A549 (cell line): ENCODE data around the gene MYF6. TPM values are rescaled to one million over a fixed set of nuclear protein-coding genes. Genes with fewer than 3 reads are reported as not detected.

Experiments
- ATAC-seq, 2 experiments: fragments of 200-7000 bp in 1 of 2; fragments of >200 bp in 1 of 2; cut with Nextera tagmentation in 1 of 2; cut with Tn5 transposase in 1 of 2; 3 replicates each; pipeline versions ENCODE4 v1.8.0 to v1.9.1; 2018 to 2020; ENCODE audit warnings: mild to moderate bottlenecking in 1 of 2, moderate library complexity in 1 of 2
- CTCF ChIA-PET: fragments of 300-600 bp; sonication (Branson Sonifier 250); formaldehyde crosslinking; extraction: SDS; loops from one replicate; lab custom pipeline; 2021; ENCODE audit warnings: antibody characterized with exemption, inconsistent platforms; lab: Yijun Ruan, JAX
- POLR2A ChIA-PET: fragments of 350-600 bp; formaldehyde crosslinking; extraction: SDS; loops from one replicate; lab custom pipeline; 2021; ENCODE audit warnings: antibody characterized with exemption, inconsistent platforms; lab: Yijun Ruan, JAX
- DNase-seq, 2 experiments: peaks; one replicate each; pipeline versions ENCODE4 v3.0.0 to v3.0.0-alpha.2; 2011 to 2016; ENCODE audit warnings: low read depth in 1 of 2, low spot score in 1 of 2
- FAIRE-seq: peaks from 2 replicates; lab custom pipeline; 2011; peaks lifted over from hg19 to GRCh38; lab: Jason Lieb, UNC
- H3K27ac ChIP-seq, 2 experiments: fragments of >200 bp; sonication (Bioruptor Twin); formaldehyde crosslinking; 3 replicates each; pipeline ENCODE4 v1.5.1; 2016 to 2017
- H3K4me1 ChIP-seq: fragments of >200 bp; sonication (Bioruptor Twin); formaldehyde crosslinking; 3 replicates; pipeline ENCODE4 v1.6.1; 2016
- H3K4me2 ChIP-seq: fragments of >200 bp; sonication (Bioruptor Twin); formaldehyde crosslinking; 3 replicates; pipeline ENCODE4 v1.6.1; 2016
- H3K4me3 ChIP-seq: fragments of >200 bp; sonication (Bioruptor Twin); formaldehyde crosslinking; 3 replicates; pipeline ENCODE4 v1.5.1; 2016
- H3K9me3 ChIP-seq: fragments of >200 bp; sonication (Bioruptor Twin); formaldehyde crosslinking; 3 replicates; pipeline ENCODE4 v1.6.1; 2016
- CBX2 ChIP-seq: fragments of 200-600 bp; sonication (generic); IDR thresholded peaks from 2 replicates; pipeline ENCODE4 v1.6.1; 2016; ENCODE audit warnings: low read depth, mild to moderate bottlenecking, borderline replicate concordance
- CBX8 ChIP-seq: fragments of 200-600 bp; sonication (generic); IDR thresholded peaks from 2 replicates; pipeline ENCODE4 v1.6.1; 2016
- CTCF ChIP-seq: fragments of >200 bp; sonication (Bioruptor Twin); formaldehyde crosslinking; IDR thresholded peaks from 3 replicates; pipeline ENCODE4 v1.5.1; 2016
- EHF ChIP-seq: fragments of 250-450 bp; sonication (Bioruptor Pico); IDR thresholded peaks from 2 replicates; pipeline ENCODE4 v1.5.0; 2020; ENCODE audit warnings: mild to moderate bottlenecking
- FOSB ChIP-seq: fragments of 250-450 bp; sonication (Bioruptor Pico); IDR thresholded peaks from 2 replicates; pipeline ENCODE4 v1.5.0; 2020; ENCODE audit warnings: mild to moderate bottlenecking, moderate library complexity
- FOXS1 ChIP-seq: fragments of 250-450 bp; sonication (Bioruptor Pico); IDR thresholded peaks from 2 replicates; pipeline ENCODE4 v1.5.0; 2020; ENCODE audit warnings: mild to moderate bottlenecking, moderate library complexity
- GATA3 ChIP-seq: IDR thresholded peaks from 2 replicates; pipeline ENCODE4 v1.6.1; 2012; ENCODE audit warnings: borderline replicate concordance
- HDAC2 ChIP-seq: fragments of 200-600 bp; sonication (generic); IDR thresholded peaks from 2 replicates; pipeline ENCODE4 v1.6.1; 2016
- HOXA7 ChIP-seq: fragments of 250-450 bp; sonication (Bioruptor Pico); IDR thresholded peaks from 2 replicates; pipeline ENCODE4 v1.5.0; 2020; ENCODE audit warnings: mild to moderate bottlenecking, moderate library complexity
- HOXB13 ChIP-seq: fragments of 250-450 bp; sonication (Bioruptor Pico); IDR thresholded peaks from 2 replicates; pipeline ENCODE4 v1.5.0; 2020; ENCODE audit warnings: low read depth, mild to moderate bottlenecking, moderate library complexity
- HOXB5 ChIP-seq: fragments of 250-450 bp; sonication (Bioruptor Pico); IDR thresholded peaks from 2 replicates; pipeline ENCODE4 v1.5.0; 2020; ENCODE audit warnings: mild to moderate bottlenecking, moderate library complexity
- MAFK ChIP-seq: fragments of 450-650 bp; IDR thresholded peaks from 2 replicates; pipeline ENCODE4 v1.6.1; 2014; ENCODE audit not compliant: partially characterized antibody
- MAZ ChIP-seq: fragments of 150-350 bp; IDR thresholded peaks from 2 replicates; pipeline ENCODE4 v1.6.1; 2014; ENCODE audit warnings: antibody characterized with exemption, low read depth, low read length, borderline replicate concordance
- NR3C1 ChIP-seq: fragments of >200 bp; sonication (Bioruptor Twin); formaldehyde crosslinking; IDR thresholded peaks from 3 replicates; pipeline ENCODE4 v1.6.1; 2017
- POLR2AphosphoS2 ChIP-seq: conservative IDR thresholded peaks from 2 replicates; pipeline ENCODE4 v1.6.1; 2012; ENCODE audit warnings: low read length, improper control_type of control experiment, inconsistent platforms
- RARB ChIP-seq: fragments of 250-450 bp; sonication (Bioruptor Pico); IDR thresholded peaks from 2 replicates; pipeline ENCODE4 v1.8.0; 2021; ENCODE audit warnings: mild to moderate bottlenecking, moderate library complexity
- REST ChIP-seq: fragments of 200-600 bp; sonication (generic); IDR thresholded peaks from 2 replicates; pipeline ENCODE4 v1.6.1; 2016; ENCODE audit warnings: antibody characterized with exemption, mild to moderate bottlenecking, moderate library complexity
- SMC3 ChIP-seq: fragments of >200 bp; sonication (Bioruptor Twin); formaldehyde crosslinking; IDR thresholded peaks from 3 replicates; pipeline ENCODE4 v1.6.1; 2018; ENCODE audit warnings: inconsistent platforms
- SREBF2 ChIP-seq: fragments of 450-650 bp; IDR thresholded peaks from 2 replicates; pipeline ENCODE4 v1.6.1; 2014; ENCODE audit warnings: mild to moderate bottlenecking, moderate library complexity
- TFCP2L1 ChIP-seq: fragments of 250-450 bp; sonication (Bioruptor Pico); IDR thresholded peaks from 2 replicates; pipeline ENCODE4 v1.5.0; 2021; ENCODE audit warnings: mild to moderate bottlenecking
- USF2 ChIP-seq: fragments of 450-650 bp; IDR thresholded peaks from 2 replicates; pipeline ENCODE4 v1.6.1; 2014; ENCODE audit warnings: antibody characterized with exemption
- ZSCAN20 ChIP-seq: fragments of 250-450 bp; sonication (Bioruptor Pico); IDR thresholded peaks from 2 replicates; pipeline ENCODE4 v1.8.0; 2022; ENCODE audit warnings: mild to moderate bottlenecking, moderate library complexity
- WGBS: methylation state at CpG from one replicate; pipeline ENCODE4 v1.1.6; 2017; ENCODE audit errors: missing lambda C conversion rate; 5-methylcytosine and 5-hydroxymethylcytosine counted together
- polyA plus RNA-seq, 4 experiments: library from polyadenylated mRNA; depleted of rRNA in 3 of 4; stranded (reverse); fragments of >200 nt; fragmentation: RNase III in 1 of 4; extraction: RNeasy Plus Mini Kit Qiagen cat#74134 plus additional on column Dnase treatment in 1 of 4; gene quantifications; 2 replicates in 3 of 4; 3 replicates in 1 of 4; pipeline ENCODE4 v1.2.3, GENCODE V29; 2011 to 2017

The MYF6 gene
- polyA plus RNA-seq, 2 of the 4 experiments (the other 2 are of a cell fraction) = not detected

- no peak overlapping the region for H3K4me2 ChIP-seq
- DNase-seq = no peak
- no peak for FAIRE-seq
- ATAC-seq = no peak
- H3K4me1 ChIP-seq = no peaks in the 10 kb centered on the region
- H3K4me3 ChIP-seq = no peak overlapping the region
- H3K27ac ChIP-seq = no peak overlapping the region
- H3K9me3 ChIP-seq = no peaks in the 10 kb centered on the region
- POLR2A ChIA-PET = no interaction called here
- 54% methylated on average over 1 of the region's 1 CpG for WGBS
- CTCF ChIA-PET = no interaction called here
- no peak for TF ChIP-seq RARB (CRISPR knock-in tag)
- no peak for TF ChIP-seq REST
- TF ChIP-seq CBX2 = no peak
- no peak for TF ChIP-seq TFCP2L1 (CRISPR knock-in tag)
- TF ChIP-seq ZSCAN20 (CRISPR knock-in tag) = no peak
These were observed 30.6 kb upstream of the MYF6 start for GRCh38 chr12:80676856-80677255.

- no peaks in the 10 kb centered on the region for H3K4me1 ChIP-seq
- ChIA-PET POLR2A (no interaction called here), CTCF (no interaction called here)
- no peaks in the 10 kb centered on the region for H3K9me3 ChIP-seq
- ATAC-seq = no peak
- WGBS = 27% methylated on average over 1 of the region's 1 CpG
- no peak overlapping the region for H3K4me2 ChIP-seq
- DNase-seq = no peak
- no peak overlapping the region for H3K4me3 ChIP-seq
- no peak for FAIRE-seq
- TF ChIP-seq HOXB5 (CRISPR knock-in tag) (no peak), MAFK (peak; percentile 39)
- no peak overlapping the region for H3K27ac ChIP-seq
These were observed 29.4 kb upstream of the MYF6 start for GRCh38 chr12:80677994-80678393.

GRCh38 chr12:80679346-80680131 lies 27.9 kb upstream of the MYF6 start:
- TF ChIP-seq CBX2 (no peak), TFCP2L1 (CRISPR knock-in tag) (no peak), MAZ (no peak), SMC3 (no peak), HDAC2 (no peak), POLR2AphosphoS2 (no peak), HOXB5 (CRISPR knock-in tag) (no peak), NR3C1 (no peak), CBX8 (no peak), USF2 (no peak), SREBF2 (no peak), GATA3 (no peak), FOSB (CRISPR knock-in tag) (no peak), HOXA7 (CRISPR knock-in tag) (no peak), EHF (CRISPR knock-in tag) (no peak), FOXS1 (no peak), HOXB13 (CRISPR knock-in tag) (no peak), CTCF (no peak)
- TF ChIP-seq, all 56 proteins: peak for 0
- Histone ChIP-seq H3K27ac (no peak overlapping the region), H3K9me3 (no peaks in the 10 kb centered on the region), H3K4me2 (no peak overlapping the region), H3K4me3 (no peak overlapping the region), H3K4me1 (no peaks in the 10 kb centered on the region)
- no peak for ATAC-seq
- ChIA-PET POLR2A (no interaction called here), CTCF (no interaction called here)
- 76% methylated on average over 3 of the region's 3 CpGs for WGBS
- no peak for FAIRE-seq
- DNase-seq = no peak
